22Rv1 (cell line): ENCODE measurements around the gene HP.

Source experiments
- CTCF ChIP-seq: fragments of 450-650 bp; IDR thresholded peaks from 2 replicates; pipeline ENCODE4 v1.5.1; 2017; ENCODE audit warnings: mild to moderate bottlenecking
- ZFX ChIP-seq: fragments of 450-650 bp; IDR thresholded peaks from 2 replicates; pipeline ENCODE4 v1.6.1; 2017; ENCODE audit warnings: antibody characterized with exemption, borderline replicate concordance

GRCh38 chr16:72049110-72049509, 5.2 kb upstream of the HP start:
- TF ChIP-seq CTCF (no peak), ZFX (no peak)
